ENCODE results near the gene METTL24.

GRCh38 chr6:110265273-110265672 lies 92.9 kb downstream of the METTL24 start:
- no peak for TF ChIP-seq CTCF (IDR thresholded peaks at IDR 0.05)
- no peak for TF ChIP-seq POLR2A (IDR thresholded peaks at IDR 0.05)
